HepG2 (cell line): ENCODE measurements around the gene SIM1. TPM values are rescaled to one million over a fixed set of nuclear protein-coding genes. Genes with fewer than 3 reads are reported as not detected.

Experiments used
- ATAC-seq: fragments of 200-7000 bp; cut with Tn5 transposase; 3 replicates; pipeline ENCODE4 v1.9.1; 2020; ENCODE audit warnings: mild to moderate bottlenecking, moderate library complexity
- BruUV-seq: library from RNA; stranded (reverse); fragments of 400-500 nt; replicated peaks from 2 replicates; lab custom pipeline; 2021; lab: Mats Ljungman, UMichigan
- CTCF ChIA-PET: fragments of 300-600 bp; formaldehyde crosslinking; extraction: SDS; loops from one replicate; lab custom pipeline; 2021; ENCODE audit warnings: low total read pairs, inconsistent platforms, low intra/inter-chr PET ratio; lab: Yijun Ruan, JAX
- POLR2A ChIA-PET: fragments of 350-600 bp; sonication (Branson Sonifier 250); formaldehyde crosslinking; loops from one replicate; lab custom pipeline; 2020; ENCODE audit warnings: antibody characterized with exemption, inconsistent platforms; lab: Yijun Ruan, JAX
- DNase-seq: peaks from one replicate; pipeline ENCODE4 v3.0.0-alpha.2; 2015; ENCODE audit warnings: low spot score
- FAIRE-seq: peaks from 3 replicates; lab custom pipeline; 2011; peaks lifted over from hg19 to GRCh38; lab: Jason Lieb, UNC
- H2AFZ ChIP-seq: one replicate; pipeline ENCODE4 v1.6.1; 2011; ENCODE audit warnings: low read length, inconsistent platforms
- H3K27ac ChIP-seq: fragments of 300-600 bp; 3 replicates; pipeline ENCODE4 v1.8.0; 2011; ENCODE audit warnings: mixed run types, mild to moderate bottlenecking, mixed read lengths, low read length, inconsistent platforms; ENCODE audit not compliant: insufficient read depth; ENCODE audit errors: extremely low read length
- H3K27me3 ChIP-seq, 2 experiments: fragments of 200-600 bp in 1 of 2; 2 replicates in 1 of 2; 3 replicates in 1 of 2; pipeline versions ENCODE4 v1.6.0 to v1.8.0; 2011; ENCODE audit warnings: low read length in 2 of 2, mild to moderate bottlenecking in 2 of 2, moderate library complexity in 2 of 2, inconsistent platforms in 1 of 2; ENCODE audit not compliant: insufficient read depth in 2 of 2, control insufficient read depth in 1 of 2
- H3K36me3 ChIP-seq, 2 experiments: fragments of 200-600 bp in 1 of 2; replicated peaks in 1 of 2; 2 replicates in 1 of 2; 3 replicates in 1 of 2; pipeline versions ENCODE4 v1.5.1 to v1.8.0; 2011; ENCODE audit warnings: low read length in 2 of 2, inconsistent platforms in 1 of 2; ENCODE audit not compliant: insufficient read depth in 2 of 2, control insufficient read depth in 1 of 2
- H3K4me1 ChIP-seq: 2 replicates; pipeline ENCODE4 v1.5.1; 2012; ENCODE audit warnings: low read length, inconsistent platforms; ENCODE audit not compliant: insufficient read depth
- H3K4me2 ChIP-seq: 2 replicates; pipeline ENCODE4 v1.6.0; 2011; ENCODE audit warnings: low read depth, low read length, inconsistent platforms
- H3K4me3 ChIP-seq, 3 experiments: fragments of 200-600 bp in 1 of 3; sonication (generic), shearing (Covaris generic) in 1 of 3; replicated peaks in 1 of 3; 2 replicates each; pipeline ENCODE4 v1.5.1; 2011 to 2016; ENCODE audit warnings: low read length in 3 of 3, inconsistent platforms in 2 of 3, low read depth in 2 of 3, mild to moderate bottlenecking in 2 of 3, control low read depth in 1 of 3, mixed read lengths in 1 of 3; ENCODE audit not compliant: insufficient read depth in 1 of 3
- H3K79me2 ChIP-seq: one replicate; pipeline ENCODE4 v1.6.1; 2011; ENCODE audit warnings: low read length, inconsistent platforms; ENCODE audit not compliant: insufficient read depth
- H3K9ac ChIP-seq: 2 replicates; pipeline ENCODE4 v1.6.0; 2011; ENCODE audit warnings: mild to moderate bottlenecking, low read depth, low read length, inconsistent platforms; ENCODE audit not compliant: insufficient read depth
- H3K9me3 ChIP-seq: 2 replicates; pipeline ENCODE4 v1.5.1; 2012; ENCODE audit warnings: mild to moderate bottlenecking, low read length
- H4K20me1 ChIP-seq: 2 replicates; pipeline ENCODE4 v1.6.0; 2011; ENCODE audit warnings: inconsistent platforms, mild to moderate bottlenecking, low read length, moderate library complexity; ENCODE audit not compliant: insufficient read depth
- AKAP8 ChIP-seq: sonication (generic); formaldehyde crosslinking; IDR thresholded peaks from 2 replicates; pipeline ENCODE4 v1.5.1; 2020; ENCODE audit warnings: mild to moderate bottlenecking, missing genetic modification reagents
- ARID2 ChIP-seq: sonication (generic); formaldehyde crosslinking; IDR thresholded peaks from 2 replicates; pipeline ENCODE4 v1.8.1; 2022; ENCODE audit warnings: mild to moderate bottlenecking, missing genetic modification reagents, borderline replicate concordance
- DR1 ChIP-seq: sonication (generic); formaldehyde crosslinking; IDR thresholded peaks from 2 replicates; pipeline ENCODE4 v1.8.0; 2021; ENCODE audit warnings: mild to moderate bottlenecking, missing genetic modification reagents, inconsistent platforms
- ESRRA ChIP-seq: sonication (generic); formaldehyde crosslinking; IDR thresholded peaks from 2 replicates; pipeline ENCODE4 v1.5.1; 2020; ENCODE audit warnings: mild to moderate bottlenecking, low read depth, missing genetic modification reagents
- GMEB1 ChIP-seq: sonication (generic); formaldehyde crosslinking; IDR thresholded peaks from 2 replicates; pipeline ENCODE4 v1.5.1; 2020; ENCODE audit warnings: missing genetic modification reagents, mild to moderate bottlenecking, borderline replicate concordance
- MAF1 ChIP-seq: sonication (generic); formaldehyde crosslinking; IDR thresholded peaks from 2 replicates; pipeline ENCODE4 v1.5.0; 2020; ENCODE audit warnings: missing genetic modification reagents, borderline replicate concordance
- MAFF ChIP-seq: IDR thresholded peaks from 2 replicates; pipeline ENCODE4 v1.6.1; 2011; ENCODE audit warnings: low read depth, low read length, improper control_type of control experiment
- NCOA2 ChIP-seq: sonication (generic); formaldehyde crosslinking; IDR thresholded peaks from 2 replicates; pipeline ENCODE4 v1.8.0; 2022; ENCODE audit warnings: inconsistent platforms
- NFYB ChIP-seq: sonication (generic); formaldehyde crosslinking; IDR thresholded peaks from 2 replicates; pipeline ENCODE4 v1.4.0; 2020; ENCODE audit warnings: missing genetic modification reagents
- NR2C2 ChIP-seq: sonication (generic); formaldehyde crosslinking; IDR thresholded peaks from 2 replicates; pipeline ENCODE4 v1.4.0; 2020; ENCODE audit warnings: missing genetic modification reagents, mild to moderate bottlenecking, moderate library complexity, borderline replicate concordance
- SAP130 ChIP-seq: IDR thresholded peaks from 2 replicates; pipeline ENCODE4 v1.6.1; 2016; ENCODE audit warnings: low read depth
- TBX3 ChIP-seq: fragments of 450-650 bp; IDR thresholded peaks from 2 replicates; pipeline ENCODE4 v1.6.1; 2017; ENCODE audit warnings: antibody characterized with exemption, mild to moderate bottlenecking, inconsistent platforms, borderline replicate concordance
- ZNF616 ChIP-seq: sonication (generic); formaldehyde crosslinking; IDR thresholded peaks from 2 replicates; pipeline ENCODE4 v1.5.0; 2020; ENCODE audit warnings: low read depth, mild to moderate bottlenecking, missing genetic modification reagents
- ZNF678 ChIP-seq: sonication (generic); formaldehyde crosslinking; IDR thresholded peaks from 2 replicates; pipeline ENCODE4 v1.4.0; 2020; ENCODE audit warnings: mild to moderate bottlenecking, missing genetic modification reagents
- WGBS: methylation state at CpG from one replicate; pipeline ENCODE4 v1.1.6; 2017; ENCODE audit warnings: low lambda C conversion rate; 5-methylcytosine and 5-hydroxymethylcytosine counted together
- in situ Hi-C: cut with HindIII; loops from 2 replicates; pipeline ENCODE4 v1.10.0; 2017; ENCODE audit warnings: low pct_unique_long_range_greater_than_20kb; ENCODE audit not compliant: extremely low pct_ligation_motif_present
- intact Hi-C: fragments of 100-400 bp; cut with micrococcal nuclease; formaldehyde crosslinking; loops from one replicate; pipeline ENCODE4 v1.10.0; 2022; ENCODE audit not compliant: unreplicated experiment
- polyA plus RNA-seq, 8 experiments: library from polyadenylated mRNA; depleted of rRNA in 3 of 8; stranded (reverse) in 7 of 8; unstranded in 1 of 8; fragments of >200 nt; fragmentation: Illumina TruSeq in 4 of 8; extraction: Trizol in 4 of 8; gene quantifications; 2 replicates each; pipeline versions ENCODE4 v1.2.1 to v1.2.3, GENCODE V29; 2011 to 2016; ENCODE audit warnings: low read depth in 4 of 8, missing spikeins in 1 of 8, mixed read lengths in 1 of 8; ENCODE audit not compliant: insufficient read depth in 1 of 8
- total RNA-seq, 5 experiments: library from RNA; depleted of rRNA; stranded (reverse); fragments of >200 nt; fragmentation: Illumina TruSeq; extraction: Trizol; gene quantifications; 2 replicates each; pipeline ENCODE4 v1.2.3, GENCODE V29; 2016; ENCODE audit warnings: low read depth in 1 of 5
- TF ChIP-seq, protein P1 (sequence below): IDR thresholded peaks from 2 replicates; pipeline ENCODE4 v1.6.1; 2016

The SIM1 gene
- total and polyA plus RNA-seq, 2 of the 13 experiments (the other 11 are each of a cell fraction or from before 2014, with no cell fraction given): not detected

GRCh38 chr6:100420711-100421110 lies 44.0 kb downstream of the SIM1 start:
- Histone ChIP-seq H3K36me3 (no peaks in the 10 kb centered on the region), H2AFZ (no peak overlapping the region), H3K9me3 (no peaks in the 10 kb centered on the region), H3K79me2 (no peaks in the 10 kb centered on the region), H3K27ac (no peak overlapping the region), H3K4me3 (no peak overlapping the region), H3K4me1 (no peaks in the 10 kb centered on the region), H3K27me3 (no peaks in the 10 kb centered on the region), H3K9ac (no peak overlapping the region), H3K4me2 (no peak overlapping the region), H4K20me1 (no peaks in the 10 kb centered on the region)
- ChIA-PET CTCF (no interaction called here), POLR2A (no interaction called here)
- in situ Hi-C loops: no loop called here
- FAIRE-seq (no peak), ATAC-seq (no peak), DNase-seq (no peak)
- WGBS: 0% methylated on average over 3 of the region's 3 CpGs
- no TSS peak for BruUV-seq
- intact Hi-C loops: no loop called here
- no peak for TF ChIP-seq NR2C2 (CRISPR knock-in tag)
- TF ChIP-seq MAF1 (CRISPR knock-in tag): no peak
- TF ChIP-seq NFYB (CRISPR knock-in tag): no peak
- no peak for TF ChIP-seq DR1 (CRISPR knock-in tag)
- TF ChIP-seq ESRRA (CRISPR knock-in tag): no peak
- no peak for TF ChIP-seq ZNF678
- no peak for TF ChIP-seq GMEB1
- no peak for TF ChIP-seq ARID2 (CRISPR knock-in tag)
- TF ChIP-seq SAP130 (CRISPR knock-in tag): no peak
- TF ChIP-seq, protein P1, sequence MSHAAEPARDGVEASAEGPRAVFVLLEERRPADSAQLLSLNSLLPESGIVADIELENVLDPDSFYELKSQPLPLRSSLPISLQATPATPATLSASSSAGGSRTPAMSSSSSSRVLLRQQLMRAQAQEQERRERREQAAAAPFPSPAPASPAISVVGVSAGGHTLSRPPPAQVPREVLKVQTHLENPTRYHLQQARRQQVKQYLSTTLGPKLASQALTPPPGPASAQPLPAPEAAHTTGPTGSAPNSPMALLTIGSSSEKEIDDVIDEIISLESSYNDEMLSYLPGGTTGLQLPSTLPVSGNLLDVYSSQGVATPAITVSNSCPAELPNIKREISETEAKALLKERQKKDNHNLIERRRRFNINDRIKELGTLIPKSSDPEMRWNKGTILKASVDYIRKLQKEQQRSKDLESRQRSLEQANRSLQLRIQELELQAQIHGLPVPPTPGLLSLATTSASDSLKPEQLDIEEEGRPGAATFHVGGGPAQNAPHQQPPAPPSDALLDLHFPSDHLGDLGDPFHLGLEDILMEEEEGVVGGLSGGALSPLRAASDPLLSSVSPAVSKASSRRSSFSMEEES: no peak
- no peak for TF ChIP-seq AKAP8 (CRISPR knock-in tag)
- no peak for TF ChIP-seq MAFF
- no peak for TF ChIP-seq NCOA2 (CRISPR knock-in tag)
- no peak for TF ChIP-seq TBX3
- TF ChIP-seq ZNF616 (CRISPR knock-in tag): no peak
- TF ChIP-seq, all 625 proteins: peak for 0
